ENCODE measurements around the gene ZNF438.

Gene ZNF438

DNA sequence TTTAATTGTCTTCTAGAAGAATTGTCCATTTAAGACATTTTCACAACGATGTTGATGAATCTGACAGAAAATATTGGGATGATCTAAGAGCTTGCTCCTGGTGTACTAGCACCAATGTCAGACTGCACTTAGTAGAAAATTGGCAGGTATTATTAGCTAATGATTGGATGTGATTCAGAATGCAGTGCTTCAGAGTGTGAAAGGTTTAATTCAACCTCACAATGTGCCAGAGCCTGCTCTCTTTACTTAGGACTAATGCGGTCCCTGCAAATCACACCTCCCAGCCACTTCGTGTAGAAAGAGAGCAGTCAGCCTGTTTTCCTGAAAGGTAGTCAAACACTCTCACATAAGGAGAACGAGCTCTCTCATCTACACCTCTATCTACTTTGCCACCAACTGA, 197.5 kb downstream of the ZNF438 start:
- Mint-ChIP-seq H3K27ac (peak overlapping the region in 1 of 2 donors; percentile 11), H3K4me3 (no peak overlapping the region), H3K27me3 (no peaks in the 10 kb centered on the region), H3K4me1 (no peaks in the 10 kb centered on the region), H3K9me3 (no peaks in the 10 kb centered on the region)
- DNase-seq (no peak), ATAC-seq (no peak)

DNA sequence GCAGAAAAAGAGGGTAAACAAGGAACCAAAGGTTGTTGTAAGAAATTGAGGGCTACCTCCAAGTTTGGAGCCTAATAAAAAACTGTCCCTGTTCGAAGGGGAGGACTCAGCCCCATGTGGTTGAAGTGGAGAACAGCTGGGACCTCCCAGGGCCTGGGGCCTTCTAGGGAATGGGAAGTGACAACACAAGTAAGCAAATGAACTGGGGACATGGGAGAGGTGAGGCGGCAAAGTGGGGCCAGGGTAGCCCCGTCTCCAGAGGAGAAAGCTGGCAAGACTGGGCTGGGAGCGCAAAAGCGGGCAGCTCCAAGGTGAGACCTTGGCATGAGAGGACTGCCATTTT, 198.1 kb downstream of the ZNF438 start:
- Mint-ChIP-seq H3K4me1 (no peaks in the 10 kb centered on the region), H3K27ac (peak overlapping the region; percentile 56 to 66), H3K4me3 (no peak overlapping the region), H3K27me3 (no peaks in the 10 kb centered on the region), H3K9me3 (no peaks in the 10 kb centered on the region)
- DNase-seq = no peak
- no peak for ATAC-seq

DNA sequence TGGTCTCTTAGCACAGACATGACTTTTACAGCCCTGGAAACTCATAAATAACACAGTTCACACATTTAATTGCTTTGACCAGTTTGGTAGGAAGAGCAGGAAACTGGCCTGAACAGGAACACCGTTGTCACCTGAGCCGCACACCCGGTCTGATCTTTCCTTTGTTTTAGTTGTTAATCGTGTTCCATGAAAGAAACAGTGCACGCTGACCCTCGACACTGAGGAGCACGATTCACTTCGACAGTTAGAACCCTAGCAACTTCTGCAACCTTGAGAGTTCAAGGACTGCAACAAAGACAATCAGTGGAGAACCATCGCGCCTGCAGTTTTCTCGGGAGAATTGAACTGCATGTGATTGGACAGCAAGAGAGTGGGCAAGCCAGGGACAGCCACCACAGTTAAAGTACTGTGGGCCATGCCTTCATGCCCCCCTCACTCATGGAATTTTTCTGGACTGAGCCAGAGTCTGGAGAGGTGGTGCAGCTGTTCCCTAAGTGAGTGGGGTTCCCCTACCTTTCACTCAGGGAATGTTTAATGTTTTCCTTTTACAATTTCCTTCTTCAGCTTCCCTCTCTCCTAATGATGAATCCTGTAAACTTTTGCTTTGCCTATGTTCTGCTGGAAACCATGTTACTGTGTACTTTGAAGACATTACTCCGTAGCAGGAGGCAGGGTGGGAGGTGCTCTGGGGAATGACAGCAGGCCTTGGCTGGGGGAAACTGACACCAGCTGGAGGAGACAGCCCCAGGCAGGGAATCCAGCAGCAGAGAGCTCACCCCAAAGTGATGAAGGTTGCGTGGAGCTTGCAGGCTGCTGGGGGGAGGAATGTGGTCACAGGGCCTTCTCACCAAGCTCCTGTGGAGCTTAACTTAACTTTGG, 198.7 kb downstream of the ZNF438 start:
- DNase-seq = no peak

DNA sequence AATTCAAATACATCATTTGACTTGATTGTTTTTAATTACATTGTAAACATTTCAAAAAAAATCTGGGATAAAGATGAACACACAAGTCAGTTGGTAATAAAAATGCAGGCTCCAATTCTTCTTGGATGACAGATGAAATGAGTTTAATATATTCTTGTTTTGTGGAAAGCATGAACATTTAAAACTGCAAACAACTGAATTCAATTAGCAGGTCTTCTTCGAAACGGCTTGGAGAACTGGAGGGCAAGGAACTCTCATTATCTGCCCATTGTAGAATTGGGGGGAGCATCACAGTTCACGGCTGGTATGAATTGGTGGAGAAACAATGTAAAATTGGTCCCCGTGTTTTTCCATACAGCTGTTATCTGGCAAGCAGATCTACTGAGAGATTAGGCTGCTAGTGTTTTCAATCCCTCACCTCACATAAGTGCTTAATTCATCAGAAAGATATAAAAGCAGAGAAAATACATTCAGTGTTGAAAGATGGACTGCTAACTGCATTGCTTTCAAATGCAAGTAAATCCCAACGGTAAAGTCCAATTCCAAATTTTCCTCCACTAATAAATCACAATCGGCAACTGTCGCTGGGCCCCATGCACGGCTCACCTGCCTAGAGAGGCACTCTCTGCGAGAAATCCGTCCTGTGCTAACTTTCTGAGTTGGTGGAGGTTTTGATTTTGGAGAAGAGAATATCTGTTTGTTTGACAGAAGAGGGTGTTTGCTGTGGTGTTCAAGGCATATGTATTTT, 199.5 kb downstream of the ZNF438 start:
- Mint-ChIP-seq H3K9me3 (no peaks in the 10 kb centered on the region), H3K27me3 (no peaks in the 10 kb centered on the region), H3K4me3 (no peak overlapping the region), H3K4me1 (no peaks in the 10 kb centered on the region), H3K27ac (no peak overlapping the region)
- no peak for ATAC-seq
- DNase-seq = no peak

More for the DNA sequence above, 198.7 kb downstream of the ZNF438 start:
- Mint-ChIP-seq H3K4me1 (no peaks in the 10 kb centered on the region), H3K27ac (peak overlapping the region; percentile 56 to 66), H3K9me3 (no peaks in the 10 kb centered on the region), H3K4me3 (no peak overlapping the region), H3K27me3 (no peaks in the 10 kb centered on the region)
- ATAC-seq = no peak

DNA sequence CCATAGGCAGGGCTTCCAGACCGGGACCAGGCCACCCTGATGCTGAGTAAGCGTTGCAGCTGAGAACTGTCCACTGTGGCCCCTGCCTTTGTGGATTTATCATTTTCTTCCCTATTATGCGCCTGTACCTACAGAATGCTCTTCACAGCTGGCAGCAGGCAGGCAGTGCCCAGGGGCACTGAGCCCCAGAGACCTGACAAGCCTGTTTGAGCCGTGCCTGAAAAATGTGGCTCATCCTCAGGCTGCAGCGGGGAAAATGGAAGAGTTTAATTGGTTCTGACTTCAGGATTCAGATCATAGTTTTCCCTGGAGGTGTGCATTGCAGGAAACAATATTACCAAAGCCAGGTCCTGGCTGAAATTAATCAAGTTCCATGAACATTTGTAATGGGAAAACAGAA, 200.2 kb downstream of the ZNF438 start:
- no peaks in the 10 kb centered on the region for H3K4me1 Mint-ChIP-seq
- no peaks in the 10 kb centered on the region for H3K9me3 Mint-ChIP-seq
- DNase-seq (no peak), ATAC-seq (no peak)
- H3K27me3 Mint-ChIP-seq = no peaks in the 10 kb centered on the region
- no peak overlapping the region for H3K4me3 Mint-ChIP-seq
- no peak overlapping the region for H3K27ac Mint-ChIP-seq

DNA sequence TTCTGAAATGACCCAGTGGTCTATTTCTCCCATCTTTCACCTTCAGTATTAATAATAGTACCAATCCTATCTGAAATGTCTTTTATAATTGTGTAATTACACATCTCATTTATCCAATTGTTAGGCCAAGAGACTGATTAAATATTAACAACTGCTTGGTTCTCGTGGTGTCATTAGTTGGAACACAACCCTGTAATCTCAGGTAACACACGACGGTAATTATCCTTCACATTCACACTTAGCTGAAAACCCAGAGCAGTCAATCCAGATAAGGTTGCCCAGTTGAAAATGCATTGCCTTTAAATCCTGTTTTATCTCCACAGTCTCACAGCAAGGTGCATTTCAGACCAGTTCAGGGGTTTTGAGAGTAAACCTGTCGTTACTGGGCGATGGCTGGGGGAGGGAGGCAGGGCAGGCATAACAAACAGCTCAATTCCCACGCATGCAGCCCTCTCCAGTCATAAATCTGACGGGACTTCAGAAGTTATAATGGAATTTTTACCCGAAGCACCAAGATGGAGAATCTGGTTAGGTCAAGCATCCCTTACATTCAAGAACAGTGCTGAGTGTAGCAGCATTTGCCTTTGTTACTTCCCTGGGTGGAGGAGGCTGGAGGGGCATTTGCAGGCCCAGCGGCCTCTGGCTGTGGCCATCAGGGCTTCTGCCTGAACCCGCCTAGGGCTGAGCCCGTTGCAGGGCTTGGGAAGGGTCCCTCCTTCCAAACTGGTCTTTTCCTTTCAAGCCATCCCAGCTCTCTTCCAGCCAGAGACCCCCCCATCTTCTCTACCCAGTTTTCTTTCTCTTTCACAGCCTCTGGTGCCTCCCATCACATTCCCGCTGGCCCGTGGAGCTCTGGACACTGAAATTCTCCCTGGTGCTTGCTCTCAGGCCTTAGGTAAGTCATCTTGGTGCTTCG, 201.1 kb downstream of the ZNF438 start:
- H3K4me1 Mint-ChIP-seq = no peaks in the 10 kb centered on the region
- no peaks in the 10 kb centered on the region for H3K9me3 Mint-ChIP-seq
- ATAC-seq = no peak
- no peak overlapping the region for H3K4me3 Mint-ChIP-seq
- DNase-seq = no peak
- peak overlapping the region in 1 of 2 donors; percentile 67 for H3K27ac Mint-ChIP-seq
- no peaks in the 10 kb centered on the region for H3K27me3 Mint-ChIP-seq

DNA sequence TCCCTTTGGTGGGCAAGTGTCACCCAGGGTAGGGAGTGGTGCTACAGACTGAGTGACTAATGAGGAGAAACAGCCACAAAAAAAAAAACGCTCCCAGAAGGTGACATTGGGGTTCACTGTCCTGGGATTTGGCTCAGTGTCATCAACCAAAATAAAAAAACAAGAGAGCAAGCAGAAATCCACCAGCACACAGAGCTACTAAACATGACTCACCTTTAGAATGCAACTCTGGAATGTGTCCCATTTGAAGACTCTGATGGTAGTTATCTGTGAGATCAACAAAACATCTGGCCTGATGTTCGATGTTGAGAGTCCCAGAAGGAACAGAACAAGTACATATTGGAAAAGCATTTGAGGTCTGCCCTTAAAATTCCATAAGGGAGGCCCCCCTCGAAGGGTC, 201.8 kb downstream of the ZNF438 start:
- H3K4me1 Mint-ChIP-seq = no peaks in the 10 kb centered on the region
- no peak overlapping the region for H3K4me3 Mint-ChIP-seq
- no peaks in the 10 kb centered on the region for H3K27me3 Mint-ChIP-seq
- DNase-seq (no peak), ATAC-seq (no peak)
- H3K27ac Mint-ChIP-seq = peak overlapping the region in 1 of 2 donors; percentile 62
- no peaks in the 10 kb centered on the region for H3K9me3 Mint-ChIP-seq

DNA sequence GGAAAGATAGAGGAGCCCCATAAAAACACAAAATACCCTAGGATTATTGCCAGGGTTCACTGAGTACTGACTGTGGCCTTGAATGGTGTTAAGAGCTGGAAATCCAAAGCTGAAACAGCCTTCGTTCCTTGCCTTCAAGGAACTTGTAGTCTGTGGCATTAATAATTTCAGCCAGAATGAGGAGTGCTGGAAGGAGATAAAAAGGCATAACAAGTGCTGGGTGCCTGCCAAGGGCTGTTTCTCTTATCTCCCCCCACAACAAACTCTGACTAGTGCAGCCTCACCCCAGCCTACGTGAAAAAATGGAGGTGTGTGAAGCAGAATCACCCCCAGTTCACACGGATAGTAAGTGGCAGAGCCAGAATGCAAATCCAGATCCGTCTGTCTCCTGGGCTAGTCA, 203.0 kb downstream of the ZNF438 start:
- Mint-ChIP-seq H3K4me1 (no peaks in the 10 kb centered on the region), H3K27me3 (no peaks in the 10 kb centered on the region), H3K4me3 (no peak overlapping the region), H3K27ac (no peak overlapping the region), H3K9me3 (no peaks in the 10 kb centered on the region)
- DNase-seq (no peak), ATAC-seq (no peak)

DNA sequence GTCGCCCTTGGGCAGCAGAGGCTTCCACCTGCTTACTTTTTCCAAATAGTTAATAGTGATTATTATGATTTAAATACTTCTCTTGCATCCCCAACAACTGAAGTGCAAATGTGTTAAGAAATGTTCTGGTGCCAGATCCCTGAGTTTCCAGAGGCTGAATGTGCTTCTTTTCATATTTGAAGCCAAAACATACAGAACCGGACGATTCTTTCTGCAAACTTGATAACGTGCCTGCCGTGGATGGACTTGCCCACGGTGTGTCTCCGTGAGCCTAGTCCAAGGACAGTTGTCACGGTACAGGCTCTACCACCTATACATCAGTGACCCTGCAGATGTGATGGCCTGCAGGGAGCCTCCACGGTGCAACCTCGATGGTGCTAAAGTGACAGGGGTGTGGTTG, 203.5 kb downstream of the ZNF438 start:
- DNase-seq = no peak
- Mint-ChIP-seq H3K4me3 (no peak overlapping the region), H3K9me3 (no peaks in the 10 kb centered on the region), H3K4me1 (no peaks in the 10 kb centered on the region), H3K27me3 (no peaks in the 10 kb centered on the region), H3K27ac (no peak overlapping the region)
- no peak for ATAC-seq

DNA sequence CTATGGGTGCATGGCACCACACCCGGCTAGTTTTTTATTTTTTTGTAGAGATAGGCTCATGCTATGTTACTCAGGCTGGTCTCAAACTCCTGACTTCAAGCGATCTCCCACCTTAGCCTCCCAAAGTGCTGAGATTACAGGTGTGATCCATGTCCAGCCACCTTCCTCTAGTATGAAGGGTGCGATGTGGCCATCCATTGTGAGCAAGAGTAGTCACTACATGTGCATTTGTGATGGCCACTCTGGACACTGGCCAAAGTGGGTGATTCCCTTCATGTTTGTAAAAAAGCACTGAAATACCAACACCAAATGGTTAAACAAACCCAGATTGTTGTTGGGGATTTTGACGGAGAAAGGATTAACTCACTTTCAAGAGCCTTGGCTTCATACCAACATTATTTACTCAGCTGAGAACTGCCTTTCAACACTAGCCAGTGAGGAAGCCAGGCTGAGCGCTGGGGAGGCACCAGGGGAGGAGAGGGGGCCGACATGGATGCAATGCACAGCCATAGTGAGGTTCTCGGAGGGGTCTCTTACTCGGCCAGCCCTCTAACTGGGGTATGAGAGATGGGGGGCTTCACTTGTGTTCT, 204.0 kb downstream of the ZNF438 start:
- no peak overlapping the region for H3K4me3 Mint-ChIP-seq
- no peaks in the 10 kb centered on the region for H3K9me3 Mint-ChIP-seq
- H3K27ac Mint-ChIP-seq = no peak overlapping the region
- no peaks in the 10 kb centered on the region for H3K27me3 Mint-ChIP-seq
- H3K4me1 Mint-ChIP-seq = no peaks in the 10 kb centered on the region
- no peak for ATAC-seq
- DNase-seq = no peak

DNA sequence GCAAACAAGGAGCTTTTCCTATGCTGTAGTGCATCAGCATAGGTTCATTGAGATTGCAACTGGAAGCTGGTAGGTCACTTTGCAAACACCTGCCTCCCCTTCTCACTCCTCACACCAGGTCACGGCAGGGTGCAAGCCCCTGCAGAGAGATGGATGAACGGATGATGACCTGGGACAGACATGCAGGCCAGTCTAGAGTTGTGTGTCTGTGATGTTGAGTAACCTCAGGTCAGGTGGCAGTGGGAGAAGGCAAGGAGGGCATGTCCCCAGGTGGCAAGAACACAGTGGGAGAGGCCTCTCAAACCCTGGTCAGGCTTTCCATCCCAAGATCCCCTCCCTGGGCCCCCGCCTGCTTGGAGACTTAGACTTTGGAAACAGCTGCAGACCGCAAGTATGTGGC, 205.0 kb downstream of the ZNF438 start:
- no peak overlapping the region for H3K27ac Mint-ChIP-seq
- no peaks in the 10 kb centered on the region for H3K27me3 Mint-ChIP-seq
- no peaks in the 10 kb centered on the region for H3K4me1 Mint-ChIP-seq
- DNase-seq = no peak
- no peak overlapping the region for H3K4me3 Mint-ChIP-seq
- H3K9me3 Mint-ChIP-seq = no peaks in the 10 kb centered on the region
- ATAC-seq = no peak

DNA sequence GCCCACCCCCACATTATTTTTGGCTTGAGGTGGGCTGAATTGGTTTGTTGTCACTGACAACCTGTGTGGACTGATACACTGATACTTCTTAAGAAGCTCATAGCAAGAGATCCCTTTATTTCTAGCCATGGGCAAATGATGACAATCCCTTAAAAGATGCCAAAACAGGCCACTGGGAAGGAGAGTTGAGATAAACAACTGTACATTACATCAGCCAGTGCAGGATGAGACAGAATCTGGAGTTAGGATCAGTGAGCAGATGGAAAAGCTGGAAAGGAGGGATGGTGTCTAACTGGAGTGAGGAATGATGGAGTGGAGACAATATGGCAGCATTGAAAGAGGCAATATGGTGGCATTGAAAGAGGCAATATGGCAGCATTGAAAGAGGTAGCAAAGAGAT, 206.2 kb downstream of the ZNF438 start:
- no peaks in the 10 kb centered on the region for H3K27me3 Mint-ChIP-seq
- no peak overlapping the region for H3K4me3 Mint-ChIP-seq
- H3K27ac Mint-ChIP-seq = no peak overlapping the region
- no peaks in the 10 kb centered on the region for H3K9me3 Mint-ChIP-seq
- no peaks in the 10 kb centered on the region for H3K4me1 Mint-ChIP-seq
- DNase-seq = no peak
- ATAC-seq = no peak

DNA sequence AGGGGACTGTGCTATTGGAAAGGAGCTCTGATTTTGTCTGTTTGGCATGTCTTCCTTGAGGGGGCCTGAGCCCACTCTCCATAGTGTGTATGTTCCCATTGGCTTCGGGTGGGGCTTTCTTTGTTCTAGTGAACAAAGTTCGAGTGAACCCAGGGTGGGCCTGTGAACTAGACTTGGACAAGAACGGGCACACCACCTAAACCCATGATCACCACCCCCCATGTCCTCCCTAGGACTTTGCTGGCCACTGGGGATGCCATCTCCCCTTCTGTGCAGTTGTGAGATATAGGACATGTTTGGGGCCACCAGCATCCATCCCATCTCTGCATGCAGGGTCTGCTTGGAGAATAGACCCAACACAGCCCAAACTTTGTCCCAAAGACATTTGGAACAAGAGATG, 206.6 kb downstream of the ZNF438 start:
- Mint-ChIP-seq H3K9me3 (no peaks in the 10 kb centered on the region), H3K27me3 (no peaks in the 10 kb centered on the region), H3K4me3 (no peak overlapping the region), H3K4me1 (no peaks in the 10 kb centered on the region), H3K27ac (no peak overlapping the region)
- ATAC-seq (no peak), DNase-seq (no peak)

DNA sequence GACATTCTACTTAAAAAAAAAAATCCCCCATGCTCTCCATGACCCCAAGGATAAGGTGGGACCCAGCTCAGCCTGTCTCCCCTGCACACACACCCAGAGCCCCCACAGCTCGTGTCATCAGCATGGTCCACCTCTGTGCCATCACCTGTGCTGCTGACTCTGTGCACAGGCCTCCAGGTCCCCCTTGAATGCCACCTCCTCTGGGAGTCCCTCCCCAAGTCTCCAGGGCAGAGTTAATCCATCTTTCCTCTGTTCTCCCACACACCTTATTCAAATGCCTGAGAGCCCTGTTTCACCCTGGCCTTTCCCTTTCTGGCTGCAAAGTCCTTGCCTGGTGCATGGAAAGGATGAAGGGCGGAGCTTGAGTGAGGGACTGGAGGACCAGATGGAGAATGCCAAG, 208.0 kb downstream of the ZNF438 start:
- Mint-ChIP-seq H3K4me3 (no peak overlapping the region), H3K4me1 (no peaks in the 10 kb centered on the region), H3K27ac (peak overlapping the region in 1 of 2 donors; percentile 54), H3K9me3 (no peaks in the 10 kb centered on the region), H3K27me3 (no peaks in the 10 kb centered on the region)
- ATAC-seq (no peak), DNase-seq (no peak)

DNA sequence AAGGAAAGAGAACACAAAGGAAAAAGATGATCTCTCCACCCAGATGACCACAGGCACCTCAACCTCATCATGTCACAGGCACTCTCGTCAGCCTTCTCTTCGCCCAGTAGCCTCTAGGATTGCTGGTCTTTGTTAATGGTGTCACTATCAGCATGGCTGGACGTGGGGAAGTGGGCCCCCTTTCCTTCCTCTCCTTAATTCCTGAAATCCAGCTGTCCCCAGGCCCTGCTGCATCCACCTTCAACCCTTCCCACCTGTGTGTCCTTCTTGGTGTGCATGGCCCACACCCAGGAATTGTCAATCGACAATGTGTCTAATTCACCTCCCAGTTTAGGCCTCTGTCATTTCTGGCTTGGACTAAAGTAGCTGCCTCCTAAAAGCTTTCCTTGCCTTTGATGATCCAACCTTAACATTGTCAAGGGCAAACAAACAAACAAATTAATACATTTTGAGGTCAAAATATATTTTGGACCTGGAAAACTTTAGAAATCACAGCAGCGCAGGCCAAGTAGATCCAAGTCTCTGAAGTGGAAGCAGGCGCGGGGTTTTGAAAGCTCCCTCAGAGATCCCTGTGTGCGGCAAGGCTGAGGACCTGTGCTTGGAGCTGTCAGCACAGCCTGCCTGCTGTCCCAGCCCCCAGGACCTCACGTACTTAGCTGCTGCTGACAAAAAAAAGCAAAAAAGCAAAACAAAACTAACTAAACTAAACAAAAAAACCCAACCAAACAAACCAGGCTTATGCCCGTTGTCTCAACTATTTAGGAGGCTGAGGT, 208.8 kb downstream of the ZNF438 start:
- no peak for ATAC-seq
- no peak for DNase-seq
- H3K4me1 Mint-ChIP-seq = no peaks in the 10 kb centered on the region
- no peak overlapping the region for H3K4me3 Mint-ChIP-seq
- no peaks in the 10 kb centered on the region for H3K27me3 Mint-ChIP-seq
- H3K9me3 Mint-ChIP-seq = no peaks in the 10 kb centered on the region
- H3K27ac Mint-ChIP-seq = peak overlapping the region in 1 of 2 donors; percentile 36
